ENCODE data around the gene PSENEN. TPM values are rescaled to one million over a fixed set of nuclear protein-coding genes. Genes with fewer than 3 reads are reported as not detected.

Gene PSENEN
- total RNA-seq, 1 experiment from 2014 or later: 70.2 TPM

DNA sequence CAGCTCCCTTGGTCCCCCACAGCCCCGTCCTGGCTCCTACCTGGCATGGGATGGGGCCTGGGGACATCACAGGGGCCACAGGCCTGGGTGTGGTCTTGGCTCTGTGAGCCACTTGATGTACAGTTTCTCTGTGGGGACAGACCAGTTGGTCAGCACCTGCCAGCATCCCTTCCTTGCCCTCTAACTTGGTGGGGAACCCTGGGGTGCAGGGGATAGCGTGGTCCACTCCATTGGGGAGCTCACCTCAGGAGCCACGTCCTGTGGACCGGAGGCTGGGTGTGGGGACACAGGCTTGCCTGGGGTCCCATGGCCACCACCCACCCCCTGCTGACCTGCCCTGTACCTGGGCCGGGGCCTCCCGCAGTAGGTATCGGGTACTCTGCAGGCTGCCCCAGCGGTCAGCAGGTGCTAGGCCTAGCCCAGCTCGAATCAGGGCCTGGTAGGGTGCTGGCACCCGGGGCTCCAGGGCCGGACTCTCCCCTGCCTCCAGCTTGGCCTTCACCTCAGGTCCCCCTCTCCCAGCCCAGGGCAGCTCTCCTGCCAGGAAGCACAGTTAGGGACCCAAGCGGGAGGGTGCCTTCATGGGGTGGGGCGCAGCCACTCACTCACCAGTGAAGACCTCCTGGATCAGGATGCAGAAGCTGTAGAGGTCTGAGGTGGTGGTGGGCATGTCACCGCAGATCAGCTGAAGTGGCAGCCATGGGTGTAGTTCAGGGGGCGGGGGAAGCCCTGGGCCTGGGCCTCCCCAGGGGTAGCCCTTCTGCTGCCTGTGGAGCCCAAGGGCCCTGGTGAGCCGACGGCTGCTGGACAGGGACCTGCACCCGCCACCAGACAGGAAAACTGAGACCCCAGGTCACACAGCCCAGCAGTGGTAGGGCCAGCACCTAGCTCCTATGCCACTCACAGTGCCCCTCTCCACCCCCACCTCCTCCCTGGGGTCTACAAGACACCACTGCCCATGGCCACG is 44.8 kb downstream of the PSENEN start:
- ChIA-PET CTCF (interaction anchor here (0.6 kb wide), 1 partner anchor 24 kb away, joined by 5 read pairs; no protein-coding TSS in a partner anchor), POLR2A (no interaction called here)
- H3K4me3 ChIP-seq (ENCODE audit: low read depth, low read length): no peak overlapping the region

DNA sequence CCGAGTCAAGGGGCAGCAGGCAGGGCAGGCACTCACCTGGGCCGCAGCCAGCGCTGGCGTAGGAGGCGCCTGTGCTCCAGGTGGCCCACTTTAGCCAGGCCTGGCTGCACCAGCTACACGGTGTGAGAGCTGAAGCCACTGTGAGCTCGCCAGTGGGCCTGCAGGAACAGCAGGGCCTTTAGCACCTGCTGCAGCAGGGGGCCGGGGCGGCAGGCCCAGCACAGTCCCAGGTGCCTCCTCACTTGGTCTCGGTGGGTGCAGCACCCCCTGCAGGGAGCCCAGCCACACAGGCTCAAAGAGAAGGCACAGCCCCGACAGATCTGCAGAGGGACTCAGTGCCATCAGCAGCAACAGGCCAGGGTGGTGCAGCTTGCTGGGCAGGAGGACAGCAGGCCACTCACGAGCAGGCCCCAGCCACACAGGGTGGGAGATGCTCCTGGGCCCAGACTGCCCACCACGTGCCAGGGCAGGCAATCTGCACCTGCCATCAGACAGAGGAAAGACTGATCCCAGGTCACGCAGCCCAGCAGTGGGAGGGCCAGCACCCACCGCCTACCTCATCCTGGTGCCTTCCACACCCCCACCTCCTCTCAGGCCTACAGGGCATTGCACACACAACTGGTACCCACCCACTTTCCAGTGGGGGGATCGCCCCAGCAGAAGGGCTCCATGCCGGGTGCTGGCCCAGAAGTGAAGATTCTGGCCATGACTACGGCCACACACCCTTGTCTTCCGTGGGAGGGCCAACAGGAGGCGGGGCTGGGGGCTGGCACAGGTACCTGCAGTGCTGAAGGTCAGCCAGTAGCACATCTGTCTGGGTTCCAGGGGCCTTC is 45.7 kb downstream of the PSENEN start:
- H3K27ac Mint-ChIP-seq (ENCODE audit: unreplicated experiment): no peak overlapping the region

More for the DNA sequence above, 44.8 kb downstream of the PSENEN start:
- H3K36me3 ChIP-seq (ENCODE audit: control insufficient read depth, insufficient read depth, low read length): no peaks in the 10 kb centered on the region
- H3K9me3 ChIP-seq: no peaks in the 10 kb centered on the region
- peaks cover 5% of the 10 kb centered on the region for H3K27me3 Mint-ChIP-seq (ENCODE audit: insufficient read depth, unreplicated experiment)
- intact Hi-C loops (cut with micrococcal nuclease; ENCODE audit: unreplicated experiment): no loop called here
- H3K36me3 Mint-ChIP-seq (ENCODE audit: insufficient read depth, unreplicated experiment): peaks cover 5% of the 10 kb centered on the region
- BruUV-seq (replicated peaks): no TSS peak
- no peak for DNase-seq
- H3K4me1 Mint-ChIP-seq (ENCODE audit: low read depth, unreplicated experiment): no peaks in the 10 kb centered on the region
- no peaks in the 10 kb centered on the region for H3K27me3 ChIP-seq (replicated peaks; ENCODE audit: control insufficient read depth, insufficient read depth, low read length)
- H3K4me3 Mint-ChIP-seq (ENCODE audit: unreplicated experiment): no peak overlapping the region
- TF ChIP-seq, protein P1, sequence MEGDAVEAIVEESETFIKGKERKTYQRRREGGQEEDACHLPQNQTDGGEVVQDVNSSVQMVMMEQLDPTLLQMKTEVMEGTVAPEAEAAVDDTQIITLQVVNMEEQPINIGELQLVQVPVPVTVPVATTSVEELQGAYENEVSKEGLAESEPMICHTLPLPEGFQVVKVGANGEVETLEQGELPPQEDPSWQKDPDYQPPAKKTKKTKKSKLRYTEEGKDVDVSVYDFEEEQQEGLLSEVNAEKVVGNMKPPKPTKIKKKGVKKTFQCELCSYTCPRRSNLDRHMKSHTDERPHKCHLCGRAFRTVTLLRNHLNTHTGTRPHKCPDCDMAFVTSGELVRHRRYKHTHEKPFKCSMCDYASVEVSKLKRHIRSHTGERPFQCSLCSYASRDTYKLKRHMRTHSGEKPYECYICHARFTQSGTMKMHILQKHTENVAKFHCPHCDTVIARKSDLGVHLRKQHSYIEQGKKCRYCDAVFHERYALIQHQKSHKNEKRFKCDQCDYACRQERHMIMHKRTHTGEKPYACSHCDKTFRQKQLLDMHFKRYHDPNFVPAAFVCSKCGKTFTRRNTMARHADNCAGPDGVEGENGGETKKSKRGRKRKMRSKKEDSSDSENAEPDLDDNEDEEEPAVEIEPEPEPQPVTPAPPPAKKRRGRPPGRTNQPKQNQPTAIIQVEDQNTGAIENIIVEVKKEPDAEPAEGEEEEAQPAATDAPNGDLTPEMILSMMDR (IDR thresholded peaks at IDR 0.05; ENCODE audit: insufficient read depth in 1 of 2, low read depth in 1 of 2, low read length in 1 of 2, severe bottlenecking in 1 of 2, unreplicated experiment in 1 of 2): no peak
- no peaks in the 10 kb centered on the region for H3K9me3 Mint-ChIP-seq (ENCODE audit: unreplicated experiment)
- no peak overlapping the region for H3K27ac Mint-ChIP-seq (ENCODE audit: unreplicated experiment)
- H3K4me1 ChIP-seq: no peaks in the 10 kb centered on the region

More for the DNA sequence above, 45.7 kb downstream of the PSENEN start:
- no peaks in the 10 kb centered on the region for H3K9me3 Mint-ChIP-seq (ENCODE audit: unreplicated experiment)
- no TSS peak for BruUV-seq (replicated peaks)
- H3K36me3 Mint-ChIP-seq (ENCODE audit: insufficient read depth, unreplicated experiment): peaks cover 5% of the 10 kb centered on the region
- H3K4me1 Mint-ChIP-seq (ENCODE audit: low read depth, unreplicated experiment): no peaks in the 10 kb centered on the region
- TF ChIP-seq, protein P1 (IDR thresholded peaks at IDR 0.05; ENCODE audit: insufficient read depth in 1 of 2, low read depth in 1 of 2, low read length in 1 of 2, severe bottlenecking in 1 of 2, unreplicated experiment in 1 of 2): peak in 1 of 2 experiments; percentile 10
- POLR2A ChIA-PET: no interaction called here
- no peaks in the 10 kb centered on the region for H3K36me3 ChIP-seq (ENCODE audit: control insufficient read depth, insufficient read depth, low read length)
- H3K4me3 Mint-ChIP-seq (ENCODE audit: unreplicated experiment): no peak overlapping the region
- H3K27me3 Mint-ChIP-seq (ENCODE audit: insufficient read depth, unreplicated experiment): peaks cover 5% of the 10 kb centered on the region
- no peak overlapping the region for H3K4me3 ChIP-seq (ENCODE audit: low read depth, low read length)
- CTCF ChIA-PET: no interaction called here
- H3K27me3 ChIP-seq (replicated peaks; ENCODE audit: control insufficient read depth, insufficient read depth, low read length): no peaks in the 10 kb centered on the region
- no peaks in the 10 kb centered on the region for H3K9me3 ChIP-seq
- no peaks in the 10 kb centered on the region for H3K4me1 ChIP-seq
- intact Hi-C loops (cut with micrococcal nuclease; ENCODE audit: unreplicated experiment): no loop called here
- peak in 1 of 2 experiments; percentile 32 for DNase-seq
